GM18519 (cell line): ENCODE measurements around the gene DGUOK.
"Not testable (repeated sequence)": the region's sequence is repeated elsewhere in the genome, so short reads cannot be mapped to it uniquely, and the experiment has no call there.

Experiments
- ATAC-seq: cut with Tn5 transposase; IDR thresholded peaks from one replicate; pipeline ENCODE4 v1.9.1; 2021; ENCODE audit warnings: mild to moderate bottlenecking, moderate library complexity; ENCODE audit not compliant: unreplicated experiment, low FRiP score

The DGUOK gene

DNA sequence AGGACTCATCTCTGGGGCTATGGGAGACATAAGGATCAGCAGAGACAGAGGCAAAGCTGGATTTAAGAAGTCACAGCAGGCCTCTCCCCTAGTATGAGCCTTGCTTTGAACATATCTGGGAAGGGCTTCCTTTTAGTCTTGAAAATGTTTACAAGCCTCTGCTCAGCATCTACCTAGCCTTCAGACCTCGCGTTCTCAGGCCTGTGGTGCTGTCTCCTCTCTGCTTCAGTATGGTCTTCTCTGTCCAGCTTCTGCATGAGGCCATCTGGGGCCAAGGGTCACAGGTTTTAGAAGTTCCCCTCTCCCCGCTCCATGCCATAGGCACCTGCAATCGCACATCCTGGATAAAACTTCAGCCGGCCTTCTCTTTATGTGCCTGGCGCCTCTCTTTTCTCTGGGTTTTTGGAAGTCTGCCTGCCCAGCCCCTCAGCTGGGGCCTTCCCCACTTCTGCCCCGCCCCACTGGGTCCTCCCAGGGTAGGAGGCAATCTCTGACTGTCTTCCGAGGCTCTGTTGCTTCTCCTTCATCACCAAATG is 26.8 kb upstream of the DGUOK start:
- ATAC-seq, result no peak

GRCh38 chr2:73901143-73901542 is 25.5 kb upstream of the DGUOK start:
- no peak for ATAC-seq

- ATAC-seq, result no peak
Measured at GRCh38 chr2:73902284-73902683, 24.4 kb upstream of the DGUOK start.

GRCh38 chr2:73903313-73903712 is 23.4 kb upstream of the DGUOK start:
- ATAC-seq, result no peak

- not testable (repeated sequence) for ATAC-seq
Measured at GRCh38 chr2:73903949-73904613, 22.6 kb upstream of the DGUOK start.

DNA sequence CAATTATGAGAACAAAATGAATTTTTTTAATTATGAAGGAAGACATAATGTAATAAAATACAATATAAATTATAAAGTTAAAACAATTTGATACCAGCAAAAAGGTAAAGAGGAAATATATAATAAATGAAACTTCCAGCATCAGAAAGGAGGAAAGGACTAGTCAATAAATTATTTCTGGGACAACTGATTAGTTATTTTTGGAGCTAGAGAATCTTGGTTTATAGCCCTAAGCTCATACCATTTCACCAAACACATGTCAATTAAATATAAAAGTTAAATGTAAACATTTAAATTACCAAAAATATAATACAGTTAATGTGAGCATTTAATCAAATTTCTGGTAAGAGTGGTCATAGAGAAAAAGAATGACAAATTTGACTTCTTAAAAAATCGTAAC is 21.7 kb upstream of the DGUOK start:
- ATAC-seq, result no peak

- no peak for ATAC-seq
Measured at GRCh38 chr2:73906847-73907505, 19.7 kb upstream of the DGUOK start.

DNA sequence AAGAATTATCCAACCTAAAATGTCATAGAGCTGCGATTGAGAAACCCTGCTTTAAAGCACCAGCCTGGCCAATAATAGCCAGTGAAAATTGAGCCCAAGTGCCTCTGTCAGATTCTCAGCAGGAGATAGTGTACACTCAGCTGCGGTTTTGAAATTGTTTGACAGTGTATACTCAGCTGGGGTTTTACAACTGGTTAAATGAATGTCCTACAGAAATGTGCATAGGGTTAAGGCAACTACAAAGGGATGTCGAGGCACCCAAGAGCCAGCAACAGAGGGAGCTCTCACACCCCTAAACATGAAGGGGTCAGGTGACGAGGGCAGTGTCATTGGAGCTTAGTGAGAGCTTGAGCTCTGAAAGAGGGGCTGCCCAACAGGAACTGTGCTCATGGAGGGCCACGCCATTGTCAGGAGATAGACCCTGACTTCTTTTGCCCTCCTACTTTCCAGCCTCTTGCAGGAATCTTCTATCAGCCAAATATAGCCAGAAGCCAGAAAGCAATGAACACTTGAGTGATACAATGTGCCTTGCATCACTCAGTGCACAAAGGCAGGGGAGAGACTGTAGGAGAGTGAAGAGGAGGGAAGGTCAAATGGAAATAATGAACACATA is 18.7 kb upstream of the DGUOK start:
- no peak for ATAC-seq

GRCh38 chr2:73908689-73909652 is 17.7 kb upstream of the DGUOK start:
- no peak for ATAC-seq

DNA sequence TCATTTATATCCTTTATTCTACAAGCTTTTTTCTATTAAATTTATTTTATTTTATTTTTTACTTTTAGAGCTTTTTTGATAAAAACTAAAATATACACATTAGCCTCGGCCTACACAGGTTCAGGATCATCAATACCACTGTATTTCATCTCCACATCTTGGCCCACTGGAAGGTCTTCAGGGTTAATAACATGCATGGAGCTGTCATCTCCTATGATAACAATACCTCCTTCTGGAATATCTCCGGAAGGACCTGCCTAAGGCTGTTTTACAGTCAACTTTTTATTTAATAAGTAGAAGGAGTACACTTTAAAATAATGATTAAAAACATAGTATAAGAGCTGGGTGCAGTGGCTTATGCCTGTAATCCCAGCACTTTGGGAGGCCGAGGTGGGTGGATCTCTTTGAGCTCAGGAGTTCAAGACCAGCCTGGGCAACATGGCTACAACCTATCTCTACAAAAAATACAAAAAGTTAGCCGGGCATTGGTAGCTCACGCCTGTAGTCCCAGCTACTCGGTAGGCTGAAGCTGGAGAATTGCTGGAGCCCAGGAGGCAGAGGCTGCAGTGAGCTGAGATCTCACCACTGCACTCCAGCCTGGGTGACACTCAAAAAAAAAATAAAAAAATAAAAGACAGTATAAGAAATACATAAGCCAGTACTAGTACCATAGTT is 15.7 kb upstream of the DGUOK start:
- ATAC-seq, result no peak

- ATAC-seq, result no peak
Measured at GRCh38 chr2:73911548-73912208, 15.0 kb upstream of the DGUOK start.

- no peak for ATAC-seq
Measured at GRCh38 chr2:73913414-73914054, 13.1 kb upstream of the DGUOK start.

DNA sequence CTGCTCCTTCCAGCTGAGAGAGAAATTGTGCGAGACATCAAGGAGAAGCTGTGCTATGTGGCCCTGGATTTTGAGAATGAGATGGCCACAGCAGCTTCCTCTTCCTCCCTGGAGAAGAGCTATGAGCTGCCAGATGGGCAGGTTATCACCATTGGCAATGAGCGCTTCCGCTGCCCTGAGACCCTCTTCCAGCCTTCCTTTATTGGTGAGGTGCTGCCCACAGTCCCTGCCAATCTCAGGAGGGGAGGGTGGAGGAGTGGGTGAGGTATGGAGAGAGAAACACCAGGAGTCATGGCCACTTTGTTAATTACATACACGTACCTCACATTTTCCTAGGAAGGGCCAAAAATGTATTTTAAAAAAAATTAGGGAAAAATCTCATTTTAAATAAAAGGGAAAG is 12.0 kb upstream of the DGUOK start:
- no peak for ATAC-seq

DNA sequence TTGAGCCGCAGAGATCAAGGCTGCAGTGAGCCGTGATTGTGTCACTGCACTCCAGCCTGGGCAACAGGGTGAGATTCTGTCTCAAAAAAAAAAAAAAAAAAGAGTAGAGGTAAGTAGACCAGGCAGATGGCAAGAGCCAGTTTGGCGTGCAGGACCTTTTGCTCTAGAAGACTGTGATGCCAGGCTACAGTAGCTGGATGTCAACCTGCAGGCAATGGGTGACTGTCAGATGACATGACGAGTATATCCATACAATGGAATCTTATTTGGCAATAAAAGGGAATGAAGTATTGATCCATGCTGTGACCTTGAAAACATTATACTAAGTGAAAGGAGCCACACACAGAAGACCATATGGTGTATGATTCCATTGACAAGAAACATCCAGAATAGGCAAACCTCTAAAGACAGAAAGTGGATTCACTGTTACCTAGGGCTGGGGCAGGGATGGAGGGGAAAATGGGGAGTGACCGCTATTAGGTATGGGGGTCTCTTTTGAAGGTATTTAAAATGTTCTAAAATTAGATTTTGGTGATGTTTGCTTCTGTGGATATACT is 11.2 kb upstream of the DGUOK start:
- no peak for ATAC-seq

GRCh38 chr2:73916666-73917065 is 10.0 kb upstream of the DGUOK start:
- no peak for ATAC-seq

DNA sequence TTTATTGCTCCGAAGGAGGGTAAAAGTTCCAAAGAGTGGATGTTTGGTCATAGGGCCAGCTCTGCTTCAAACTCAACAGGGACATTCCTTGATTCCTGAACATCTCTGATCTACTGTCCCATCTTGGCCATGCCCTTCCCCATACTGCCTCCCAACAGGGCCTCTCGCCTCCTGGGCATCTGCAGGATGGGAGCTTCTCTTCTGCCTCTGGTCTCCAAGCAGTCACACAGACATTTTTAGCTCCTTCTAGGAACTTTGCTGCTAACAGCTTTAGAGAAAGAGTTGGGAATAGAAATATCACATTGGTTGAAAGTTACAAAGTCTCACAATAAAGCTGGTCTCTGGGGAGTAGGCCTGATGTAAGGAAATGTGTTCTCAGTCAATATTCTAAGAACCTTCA is 9.4 kb upstream of the DGUOK start:
- no peak for ATAC-seq

DNA sequence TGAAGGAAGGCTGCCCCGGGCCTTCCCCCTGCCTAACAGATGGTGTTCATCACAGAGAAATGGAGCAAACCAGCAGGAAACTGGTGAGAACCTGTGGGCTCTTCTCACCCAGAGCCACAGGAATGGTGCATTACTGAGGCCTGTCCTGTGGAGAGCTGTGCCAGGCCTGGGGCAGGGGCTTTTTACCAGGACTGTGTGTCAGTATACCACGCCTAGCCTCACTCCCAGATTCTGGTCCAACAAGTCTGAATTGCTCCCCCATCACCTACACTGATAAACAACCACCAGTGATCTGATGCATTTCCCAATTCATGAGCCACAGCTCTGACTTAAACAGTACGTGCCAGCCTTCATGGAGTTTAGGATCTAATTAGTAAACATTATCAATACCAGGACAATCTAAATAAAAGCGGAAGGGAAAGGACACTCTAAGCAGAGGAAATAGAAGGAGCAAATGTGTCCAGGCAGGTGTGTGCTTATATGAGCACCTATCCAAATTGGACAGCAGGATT is 8.9 kb upstream of the DGUOK start:
- no peak for ATAC-seq

GRCh38 chr2:73918856-73919255 is 7.8 kb upstream of the DGUOK start:
- no peak for ATAC-seq
